Measurements from ENCODE around the gene EGR1. TPM values are rescaled to one million over a fixed set of nuclear protein-coding genes. Genes with fewer than 3 reads are reported as not detected.
A peak's percentile ranks its signal among the peaks of the same experiment; 100 is the strongest.

Gene EGR1
- polyA plus RNA-seq (8.9 and 15.6 TPM in 2 replicates), polyA minus RNA-seq (6.6 and 7.3 TPM in 2 replicates)

- Histone ChIP-seq H3K4me3 (ENCODE audit: low read length) (peak within 1 kb of the TSS; percentile 84), H3K9me2 (ENCODE audit: insufficient read depth, low read length) (no peaks in the 10 kb centered on the region), H3K36me3 (ENCODE audit: insufficient read depth, low read length) (no peaks in the 10 kb centered on the region), H3K27me3 (ENCODE audit: insufficient read depth, low read depth, low read length) (peaks cover 23% of the 10 kb centered on the region), H3K9me3 (ENCODE audit: low read length) (no peaks in the 10 kb centered on the region), H3F3A (ENCODE audit: insufficient read depth, low read length, poor library complexity, severe bottlenecking) (no peaks in the 10 kb centered on the region), H3K79me2 (replicated peaks; ENCODE audit: insufficient read depth, low read length) (no peaks in the 10 kb centered on the region), H4K20me1 (ENCODE audit: insufficient read depth) (peaks cover 4% of the 10 kb centered on the region), H3K27ac (ENCODE audit: low read length) (peak within 1 kb of the TSS; percentile 99), H3K9ac (ENCODE audit: low read length) (peak within 1 kb of the TSS; percentile 99), H3K4me2 (ENCODE audit: low read length) (peak within 1 kb of the TSS; percentile 90), H2AFZ (ENCODE audit: low read depth, low read length) (peak within 1 kb of the TSS; percentile 45)
- TF ChIP-seq TAF1 (IDR thresholded peaks at IDR 0.05; ENCODE audit: low read depth) (no peak), SMC3 (conservative IDR thresholded peaks at IDR 0.05; ENCODE audit: poor library complexity) (peak; percentile 37), RAD21 (conservative IDR thresholded peaks at IDR 0.05) (peak; percentile 19), POLR2AphosphoS5 (IDR thresholded peaks at IDR 0.05) (peak; percentile 97), EZH2 (IDR thresholded peaks at IDR 0.05; ENCODE audit: borderline replicate concordance, insufficient read depth, low read length, poor library complexity, severe bottlenecking) (no peak), REST (IDR thresholded peaks at IDR 0.05; ENCODE audit: borderline replicate concordance) (peak; percentile 64), CTCF (IDR thresholded peaks at IDR 0.05; ENCODE audit: poor library complexity, severe bottlenecking) (no peak), EP300 (conservative IDR thresholded peaks at IDR 0.05; ENCODE audit: poor library complexity, severe bottlenecking) (peak; percentile 61), MXI1 (conservative IDR thresholded peaks at IDR 0.05; ENCODE audit: poor library complexity, severe bottlenecking) (no peak)
These were observed at the start of gene EGR1 for GRCh38 chr5:138465261-138466124. Gene EGR1 (plus strand): TSS chr5:138465479. CDS start chr5:138465762, 283 bp downstream.

GRCh38 chr5:138418444-138418843, 46.8 kb upstream of the EGR1 start:
- no peaks in the 10 kb centered on the region for H3K36me3 ChIP-seq (ENCODE audit: insufficient read depth, low read length)
- no peaks in the 10 kb centered on the region for H4K20me1 ChIP-seq (ENCODE audit: insufficient read depth)

More at GRCh38 chr5:138418444-138418843, 46.8 kb upstream of the EGR1 start:
- Histone ChIP-seq H3K27me3 (ENCODE audit: insufficient read depth, low read depth, low read length) (no peaks in the 10 kb centered on the region), H3K4me3 (ENCODE audit: low read length) (no peak overlapping the region), H3K79me2 (replicated peaks; ENCODE audit: insufficient read depth, low read length) (no peaks in the 10 kb centered on the region), H3K4me2 (ENCODE audit: low read length) (no peak overlapping the region), H3K9ac (ENCODE audit: low read length) (no peak overlapping the region), H3K9me2 (ENCODE audit: insufficient read depth, low read length) (no peaks in the 10 kb centered on the region), H3F3A (ENCODE audit: insufficient read depth, low read length, poor library complexity, severe bottlenecking) (no peaks in the 10 kb centered on the region), H3K27ac (ENCODE audit: low read length) (no peak overlapping the region), H3K9me3 (ENCODE audit: low read length) (no peaks in the 10 kb centered on the region), H2AFZ (ENCODE audit: low read depth, low read length) (no peak overlapping the region)
- TF ChIP-seq MXI1 (conservative IDR thresholded peaks at IDR 0.05; ENCODE audit: poor library complexity, severe bottlenecking) (no peak), EP300 (conservative IDR thresholded peaks at IDR 0.05; ENCODE audit: poor library complexity, severe bottlenecking) (no peak), REST (IDR thresholded peaks at IDR 0.05; ENCODE audit: borderline replicate concordance) (no peak)

Data from neural cell (in vitro differentiated cells).